HEK293 (cell line): ENCODE measurements around the gene DPYSL4.
"Not testable (repeated sequence)": the region's sequence is repeated elsewhere in the genome, so short reads cannot be mapped to it uniquely, and the experiment has no call there.

ENCODE experiments used
- CTCF ChIA-PET: fragments of 350-600 bp; formaldehyde crosslinking; extraction: SDS; loops from one replicate; lab custom pipeline; 2021; ENCODE audit warnings: antibody characterized with exemption; lab: Yijun Ruan, JAX
- POLR2A ChIA-PET: fragments of 300-600 bp; formaldehyde crosslinking; extraction: SDS; loops from one replicate; lab custom pipeline; 2020; ENCODE audit warnings: antibody characterized with exemption, inconsistent platforms; lab: Yijun Ruan, JAX
- H3K27ac ChIP-seq: fragments of 200-500 bp; sonication (Bioruptor generic); 2 replicates; pipeline ENCODE4 v1.5.1; 2014; ENCODE audit warnings: low read depth, low read length, control low read depth, inconsistent platforms; ENCODE audit errors: extremely low read depth
- H3K36me3 ChIP-seq, 2 experiments: fragments of 200-500 bp in 1 of 2; sonication (Bioruptor generic) in 1 of 2; 1 replicate in 1 of 2; 2 replicates in 1 of 2; pipeline ENCODE4 v1.5.1; 2014 to 2017; ENCODE audit warnings: inconsistent platforms in 2 of 2, low read length in 2 of 2; ENCODE audit not compliant: control insufficient read depth in 2 of 2, insufficient read depth in 1 of 2
- H3K4me1 ChIP-seq: fragments of 200-500 bp; sonication (Bioruptor generic); 2 replicates; pipeline ENCODE4 v1.5.1; 2014; ENCODE audit warnings: mild to moderate bottlenecking, low read length, inconsistent platforms; ENCODE audit not compliant: control insufficient read depth, insufficient read depth
- H3K4me3 ChIP-seq: 2 replicates; pipeline ENCODE4 v1.5.1; 2011; ENCODE audit warnings: low read depth, mild to moderate bottlenecking, control low read depth, low read length, moderate library complexity
- H3K9me3 ChIP-seq: fragments of 200-500 bp; sonication (Bioruptor generic); 2 replicates; pipeline ENCODE4 v1.5.1; 2014; ENCODE audit warnings: low read depth, low read length, inconsistent platforms; ENCODE audit not compliant: control insufficient read depth, insufficient read depth
- GFI1B ChIP-seq: fragments of 450-650 bp; formaldehyde crosslinking; IDR thresholded peaks from 2 replicates; pipeline ENCODE4 v1.5.1; 2016; ENCODE audit warnings: missing biosample characterization, missing genetic modification characterization
- IKZF3 ChIP-seq: fragments of 450-650 bp; IDR thresholded peaks from 2 replicates; pipeline ENCODE4 v1.5.0; 2018; ENCODE audit warnings: missing biosample characterization, mild to moderate bottlenecking, missing genetic modification characterization, moderate library complexity
- KLF8 ChIP-seq: fragments of 450-650 bp; formaldehyde crosslinking; IDR thresholded peaks from 2 replicates; pipeline ENCODE4 v1.5.1; 2016; ENCODE audit warnings: missing biosample characterization, missing genetic modification characterization
- PBX3 ChIP-seq: sonication (generic); formaldehyde crosslinking; IDR thresholded peaks from 2 replicates; pipeline ENCODE4 v1.8.1; 2022; ENCODE audit warnings: mild to moderate bottlenecking, moderate library complexity, missing genetic modification reagents
- TRIM28 ChIP-seq: IDR thresholded peaks from 2 replicates; pipeline ENCODE4 v1.6.1; 2011; ENCODE audit warnings: low read length, control low read depth, borderline replicate concordance
- ZFP37 ChIP-seq: fragments of 450-650 bp; formaldehyde crosslinking; IDR thresholded peaks from 2 replicates; pipeline ENCODE4 v1.5.1; 2016; ENCODE audit warnings: missing biosample characterization, missing genetic modification characterization
- ZFP41 ChIP-seq: fragments of 450-650 bp; formaldehyde crosslinking; IDR thresholded peaks from 2 replicates; pipeline ENCODE4 v1.5.1; 2016; ENCODE audit warnings: missing biosample characterization, missing genetic modification characterization, borderline replicate concordance
- ZNF114 ChIP-seq: fragments of 450-650 bp; formaldehyde crosslinking; IDR thresholded peaks from 2 replicates; pipeline ENCODE4 v1.5.0; 2017; ENCODE audit warnings: missing biosample characterization, missing genetic modification characterization
- ZNF133 ChIP-seq: fragments of 450-650 bp; formaldehyde crosslinking; IDR thresholded peaks from 2 replicates; pipeline ENCODE4 v1.5.1; 2016; ENCODE audit warnings: missing biosample characterization, missing genetic modification characterization
- ZNF148 ChIP-seq: fragments of 450-650 bp; formaldehyde crosslinking; IDR thresholded peaks from 2 replicates; pipeline ENCODE4 v1.5.0; 2017; ENCODE audit warnings: missing biosample characterization, missing genetic modification characterization, borderline replicate concordance
- ZNF16 ChIP-seq: fragments of 450-650 bp; formaldehyde crosslinking; IDR thresholded peaks from 2 replicates; pipeline ENCODE4 v1.5.1; 2016; ENCODE audit warnings: low read depth, missing biosample characterization, missing genetic modification characterization
- ZNF169 ChIP-seq: fragments of 450-650 bp; formaldehyde crosslinking; IDR thresholded peaks from 2 replicates; pipeline ENCODE4 v1.5.1; 2016; ENCODE audit warnings: missing biosample characterization, missing genetic modification characterization
- ZNF18 ChIP-seq: fragments of 450-650 bp; formaldehyde crosslinking; IDR thresholded peaks from 2 replicates; pipeline ENCODE4 v1.5.1; 2016; ENCODE audit warnings: missing biosample characterization, missing genetic modification characterization
- ZNF248 ChIP-seq: fragments of 450-650 bp; formaldehyde crosslinking; IDR thresholded peaks from 2 replicates; pipeline ENCODE4 v1.5.1; 2017; ENCODE audit warnings: missing biosample characterization, missing genetic modification characterization
- ZNF350 ChIP-seq: fragments of 450-650 bp; formaldehyde crosslinking; IDR thresholded peaks from 2 replicates; pipeline ENCODE4 v1.5.0; 2017; ENCODE audit warnings: missing biosample characterization, mild to moderate bottlenecking, missing genetic modification characterization
- ZNF398 ChIP-seq: fragments of 450-650 bp; formaldehyde crosslinking; IDR thresholded peaks from 2 replicates; pipeline ENCODE4 v1.5.1; 2017; ENCODE audit warnings: missing biosample characterization, missing genetic modification characterization
- ZNF416 ChIP-seq: fragments of 450-650 bp; formaldehyde crosslinking; IDR thresholded peaks from 2 replicates; pipeline ENCODE4 v1.5.1; 2016; ENCODE audit warnings: missing biosample characterization, missing genetic modification characterization
- ZNF488 ChIP-seq: fragments of 450-650 bp; formaldehyde crosslinking; IDR thresholded peaks from 2 replicates; pipeline ENCODE4 v1.5.1; 2016; ENCODE audit warnings: missing biosample characterization, missing genetic modification characterization
- ZNF837 ChIP-seq: fragments of 450-650 bp; formaldehyde crosslinking; IDR thresholded peaks from 2 replicates; pipeline ENCODE4 v1.5.1; 2016; ENCODE audit warnings: missing biosample characterization, missing genetic modification characterization

DPYSL4 gene

GRCh38 chr10:132220061-132220460 is 33.3 kb downstream of the DPYSL4 start:
- CTCF ChIA-PET, result interaction anchor here (0.5 kb wide), 1 partner anchor 423 kb away, joined by 3 read pairs; no protein-coding TSS in a partner anchor
- TF ChIP-seq ZFP37 (tag by site-specific recombination), result no peak
- TF ChIP-seq IKZF3 (tag by site-specific recombination), result no peak
- no peak for TF ChIP-seq ZNF837 (tag by site-specific recombination)
- TF ChIP-seq ZNF18 (tag by site-specific recombination), result no peak
- no peak for TF ChIP-seq ZNF114
- no peak for TF ChIP-seq GFI1B (tag by site-specific recombination)
- TF ChIP-seq ZNF148, result no peak
- no peak for TF ChIP-seq ZNF350
- TF ChIP-seq ZNF488 (tag by site-specific recombination), result no peak
- no peak for TF ChIP-seq ZNF16 (tag by site-specific recombination)
- TF ChIP-seq ZNF133 (tag by site-specific recombination), result no peak
- TF ChIP-seq TRIM28, result no peak
- no peak for TF ChIP-seq KLF8 (tag by site-specific recombination)
- no peak for TF ChIP-seq PBX3 (CRISPR knock-in tag)
- TF ChIP-seq ZNF169 (tag by site-specific recombination), result no peak
- TF ChIP-seq ZFP41, result no peak
- Histone ChIP-seq H3K4me3 (no peak overlapping the region), H3K36me3 (no peaks in the 10 kb centered on the region), H3K4me1 (no peaks in the 10 kb centered on the region), H3K27ac (no peak overlapping the region), H3K9me3 (no peaks in the 10 kb centered on the region)
- POLR2A ChIA-PET, result no interaction called here

GRCh38 chr10:132220996-132221395 is 34.2 kb downstream of the DPYSL4 start:
- CTCF ChIA-PET, result not testable (repeated sequence)

GRCh38 chr10:132222726-132223125 is 36.0 kb downstream of the DPYSL4 start:
- ChIA-PET CTCF (interaction anchor here (0.6 to 1.2 kb wide), 6 partner anchors 65 to 231 kb away, joined by 3 to 4 read pairs (median 4); no protein-coding TSS in a partner anchor), POLR2A (no interaction called here)
- TF ChIP-seq ZNF248 (tag by site-specific recombination) (no peak), ZNF398 (no peak), ZNF416 (no peak), IKZF3 (tag by site-specific recombination) (no peak)
- Histone ChIP-seq H3K27ac (no peak overlapping the region), H3K4me1 (no peaks in the 10 kb centered on the region), H3K4me3 (no peak overlapping the region), H3K9me3 (no peaks in the 10 kb centered on the region), H3K36me3 (no peaks in the 10 kb centered on the region)

More at GRCh38 chr10:132220996-132221395, 34.2 kb downstream of the DPYSL4 start:
- H3K4me1 ChIP-seq, H3K36me3 ChIP-seq, H3K27ac ChIP-seq, POLR2A ChIA-PET, H3K9me3 ChIP-seq, H3K4me3 ChIP-seq: not testable (repeated sequence)
